ENCODE results near the gene GLI3.

- TF ChIP-seq SP1 (IDR thresholded peaks at IDR 0.05) (no peak), FOXA1 (IDR thresholded peaks at IDR 0.05) (no peak), PKNOX1 (IDR thresholded peaks at IDR 0.05) (no peak), TARDBP (IDR thresholded peaks at IDR 0.05) (no peak), L3MBTL2 (conservative IDR thresholded peaks at IDR 0.05) (no peak), HDGF (IDR thresholded peaks at IDR 0.05; ENCODE audit: borderline replicate concordance) (no peak), CTBP1 (IDR thresholded peaks at IDR 0.05; ENCODE audit: borderline replicate concordance) (no peak), BHLHE40 (IDR thresholded peaks at IDR 0.05; ENCODE audit: borderline replicate concordance) (no peak)
Measured at GRCh38 chr7:42167631-42168236, 69.3 kb downstream of the GLI3 start.
